ENCODE data around the gene PRODH2. TPM values are rescaled to one million over a fixed set of nuclear protein-coding genes. Genes with fewer than 3 reads are reported as not detected.
"Not testable (repeated sequence)": the region's sequence is repeated elsewhere in the genome, so short reads cannot be mapped to it uniquely, and the experiment has no call there.

Gene PRODH2
- total and polyA plus RNA-seq, 4 donors, result not detected

- ATAC-seq (ENCODE audit: low FRiP score) (no peak), DNase-seq (no peak)
- WGBS, 2 donors, result 53 to 55% methylated on average over 9 of the region's 9 CpGs
- H3K27me3 ChIP-seq (ENCODE audit: control insufficient read depth in 1 of 2, insufficient read depth in 2 of 2, low read length in 1 of 2), result no peaks in the 10 kb centered on the region
- H3K4me1 ChIP-seq (ENCODE audit: control insufficient read depth in 1 of 2, insufficient read depth in 2 of 2, low read length in 2 of 2), result no peaks in the 10 kb centered on the region
- H3K36me3 ChIP-seq (ENCODE audit: control insufficient read depth in 1 of 2, insufficient read depth in 2 of 2, low read length in 1 of 2), result no peaks in the 10 kb centered on the region
- H3K9me3 ChIP-seq (ENCODE audit: control insufficient read depth, low read length), result no peaks in the 10 kb centered on the region
- no peak overlapping the region for H3K27ac ChIP-seq (ENCODE audit: low read depth in 1 of 2, low read length in 2 of 2)
- intact Hi-C loops (cut with DNase I), result no loop called here
- H3K4me3 ChIP-seq (ENCODE audit: low read length in 2 of 2), result no peak overlapping the region
Measured at GRCh38 chr19:35773020-35773806, 39.4 kb downstream of the PRODH2 start.

DNA sequence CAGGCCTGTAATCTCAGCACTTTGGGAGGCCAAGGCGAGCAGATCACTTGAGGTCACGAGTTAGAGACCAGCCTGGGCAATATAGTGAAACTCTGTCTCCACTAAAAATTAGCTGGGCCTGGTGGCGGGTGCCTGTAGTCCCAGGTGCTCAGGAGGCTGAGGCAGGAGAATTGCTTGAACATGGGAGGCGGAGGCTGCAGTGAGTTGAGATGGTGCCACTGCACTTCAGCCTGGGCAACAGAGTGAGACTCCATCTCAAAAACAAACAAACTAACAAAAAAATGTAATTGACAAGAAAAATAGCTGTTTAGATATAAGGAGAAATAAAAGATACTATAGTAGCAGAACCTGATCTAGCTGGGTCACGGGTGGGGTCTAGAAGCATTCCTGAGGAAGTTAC, 40.3 kb downstream of the PRODH2 start:
- H3K4me1 ChIP-seq (ENCODE audit: control insufficient read depth in 1 of 2, insufficient read depth in 2 of 2, low read length in 2 of 2); ATAC-seq (ENCODE audit: low FRiP score); H3K27ac ChIP-seq (ENCODE audit: low read depth in 1 of 2, low read length in 2 of 2); H3K27me3 ChIP-seq (ENCODE audit: control insufficient read depth in 1 of 2, insufficient read depth in 2 of 2, low read length in 1 of 2); intact Hi-C loops (cut with DNase I); H3K36me3 ChIP-seq (ENCODE audit: control insufficient read depth in 1 of 2, insufficient read depth in 2 of 2, low read length in 1 of 2); DNase-seq; H3K9me3 ChIP-seq (ENCODE audit: control insufficient read depth, low read length); H3K4me3 ChIP-seq (ENCODE audit: low read length in 2 of 2): not testable (repeated sequence)
- WGBS, 2 donors, result 95 to 98% methylated on average over 5 of the region's 5 CpGs

DNA sequence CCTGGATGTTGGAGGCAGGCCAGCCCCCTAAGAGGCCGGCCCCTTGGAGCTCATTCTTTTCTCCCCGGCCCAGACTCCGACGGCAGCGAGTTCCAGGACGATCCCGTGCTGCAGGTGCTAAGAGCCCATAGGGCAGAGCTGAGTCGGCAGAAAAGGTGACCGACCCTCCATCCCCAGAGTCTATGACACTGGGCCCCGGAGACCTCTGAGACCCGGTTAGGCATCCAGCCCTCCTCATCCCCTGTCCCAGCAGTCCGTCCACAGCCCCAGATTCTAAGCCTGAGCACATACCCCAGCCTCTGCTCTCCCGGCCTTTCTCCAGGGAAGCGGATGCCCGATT, 44.6 kb downstream of the PRODH2 start:
- Histone ChIP-seq H3K4me1 (ENCODE audit: control insufficient read depth in 1 of 2, insufficient read depth in 2 of 2, low read length in 2 of 2) (no peaks in the 10 kb centered on the region), H3K4me3 (ENCODE audit: low read length in 2 of 2) (no peak overlapping the region), H3K27ac (ENCODE audit: low read depth in 1 of 2, low read length in 2 of 2) (no peak overlapping the region), H3K27me3 (ENCODE audit: control insufficient read depth in 1 of 2, insufficient read depth in 2 of 2, low read length in 1 of 2) (no peaks in the 10 kb centered on the region), H3K9me3 (ENCODE audit: control insufficient read depth, low read length) (no peaks in the 10 kb centered on the region), H3K36me3 (ENCODE audit: control insufficient read depth in 1 of 2, insufficient read depth in 2 of 2, low read length in 1 of 2) (no peaks in the 10 kb centered on the region)
- WGBS, 2 donors, result 59 to 72% methylated on average over 13 to 15 of the region's 15 CpGs
- no peak for ATAC-seq (ENCODE audit: low FRiP score)
- intact Hi-C loops (cut with DNase I), result no loop called here
- peak in 1 of 2 donors; percentile 64 for DNase-seq

- WGBS, 2 donors, result 67 to 69% methylated on average over 34 of the region's 34 CpGs
Measured at GRCh38 chr19:35767288-35768081, 45.2 kb downstream of the PRODH2 start.

DNA sequence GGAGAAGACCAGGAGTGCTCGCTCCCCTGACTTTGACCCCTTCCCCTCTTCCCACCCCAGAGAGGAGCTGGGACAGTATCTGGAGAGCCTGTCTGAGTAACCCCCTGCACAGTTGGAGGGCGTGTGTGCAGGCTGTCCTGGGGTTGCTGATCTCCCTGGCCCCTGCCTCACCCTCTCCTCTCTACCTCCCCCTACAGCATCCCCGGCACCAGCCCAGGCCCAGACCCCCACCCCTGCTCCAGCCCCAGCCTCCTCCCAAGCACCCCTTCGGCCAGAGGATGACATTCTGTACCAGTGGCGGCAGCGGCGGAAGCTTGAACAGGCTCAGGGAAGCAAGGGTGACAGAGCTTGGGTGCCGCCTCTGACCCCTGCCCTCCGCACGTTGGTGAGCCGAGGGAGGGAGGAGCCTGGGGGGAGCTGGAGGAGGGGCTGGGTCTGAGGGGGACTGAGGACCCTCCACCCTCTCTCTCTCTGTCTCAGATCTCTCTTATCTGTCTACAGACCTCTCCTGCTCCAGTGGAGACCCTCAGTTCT, 46.0 kb downstream of the PRODH2 start:
- no peaks in the 10 kb centered on the region for H3K36me3 ChIP-seq (ENCODE audit: control insufficient read depth in 1 of 2, insufficient read depth in 2 of 2, low read length in 1 of 2)
- H3K4me3 ChIP-seq (ENCODE audit: low read length in 2 of 2), result no peak overlapping the region
- no peaks in the 10 kb centered on the region for H3K27me3 ChIP-seq (ENCODE audit: control insufficient read depth in 1 of 2, insufficient read depth in 2 of 2, low read length in 1 of 2)
- no peaks in the 10 kb centered on the region for H3K4me1 ChIP-seq (ENCODE audit: control insufficient read depth in 1 of 2, insufficient read depth in 2 of 2, low read length in 2 of 2)
- DNase-seq (no peak), ATAC-seq (ENCODE audit: low FRiP score) (no peak)
- no peaks in the 10 kb centered on the region for H3K9me3 ChIP-seq (ENCODE audit: control insufficient read depth, low read length)
- H3K27ac ChIP-seq (ENCODE audit: low read depth in 1 of 2, low read length in 2 of 2), result no peak overlapping the region
- intact Hi-C loops (cut with DNase I), result no loop called here
- WGBS, 2 donors, result 82 to 86% methylated on average over 10 to 11 of the region's 11 CpGs

More at GRCh38 chr19:35767288-35768081, 45.2 kb downstream of the PRODH2 start:
- H3K4me3 ChIP-seq (ENCODE audit: low read length in 2 of 2), result no peak overlapping the region
- H3K9me3 ChIP-seq (ENCODE audit: control insufficient read depth, low read length), result no peaks in the 10 kb centered on the region
- ATAC-seq (ENCODE audit: low FRiP score), result peak; percentile 33
- intact Hi-C loops (cut with DNase I), result no loop called here
- H3K4me1 ChIP-seq (ENCODE audit: control insufficient read depth in 1 of 2, insufficient read depth in 2 of 2, low read length in 2 of 2), result no peaks in the 10 kb centered on the region
- no peaks in the 10 kb centered on the region for H3K27me3 ChIP-seq (ENCODE audit: control insufficient read depth in 1 of 2, insufficient read depth in 2 of 2, low read length in 1 of 2)
- no peaks in the 10 kb centered on the region for H3K36me3 ChIP-seq (ENCODE audit: control insufficient read depth in 1 of 2, insufficient read depth in 2 of 2, low read length in 1 of 2)
- H3K27ac ChIP-seq (ENCODE audit: low read depth in 1 of 2, low read length in 2 of 2), result no peak overlapping the region
- DNase-seq, result peak in 1 of 2 donors; percentile 74

DNA sequence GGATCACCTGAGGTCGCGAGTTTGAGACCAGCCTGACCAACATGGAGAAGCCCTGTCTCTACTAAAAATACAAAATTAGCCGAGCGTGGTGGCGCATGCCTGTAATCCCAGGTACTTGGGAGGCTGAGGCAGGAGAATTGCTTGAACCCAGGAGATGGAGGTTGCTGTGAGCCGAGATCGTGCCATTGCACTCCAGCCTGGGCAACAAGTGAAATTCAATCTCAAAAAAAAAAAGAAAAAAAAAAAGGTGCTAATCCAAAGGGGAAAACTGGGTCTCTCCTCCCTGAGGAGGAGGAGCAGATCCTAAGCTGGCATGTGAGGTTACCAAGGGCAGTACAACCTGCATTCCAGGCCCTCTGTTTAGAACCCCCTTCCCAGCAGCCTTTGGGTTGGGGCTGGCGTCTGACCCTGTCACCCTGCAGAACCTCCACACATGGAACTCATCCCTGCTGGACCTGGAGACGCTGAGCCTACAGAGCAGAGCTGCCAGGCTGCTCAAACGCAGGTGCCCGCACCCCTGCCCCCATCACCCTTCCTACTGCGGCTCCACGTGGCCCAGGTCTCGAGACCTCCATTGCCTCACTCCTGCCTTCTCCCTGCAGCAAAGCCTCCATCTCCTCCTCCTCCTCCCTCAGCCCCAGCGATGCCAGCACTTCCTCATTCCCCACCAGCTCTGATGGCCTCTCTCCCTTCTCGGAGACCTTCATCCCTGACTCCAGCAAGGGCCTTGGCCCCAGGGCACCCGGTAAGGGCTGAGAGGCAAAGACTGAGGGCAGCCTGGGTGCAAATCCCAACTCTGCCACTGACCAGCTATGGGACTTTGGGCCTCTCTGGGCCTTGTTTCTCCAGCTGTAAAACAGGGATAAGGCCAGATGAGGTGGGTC, 48.0 kb downstream of the PRODH2 start:
- ATAC-seq (ENCODE audit: low FRiP score) (no peak), DNase-seq (no peak)
- Histone ChIP-seq H3K27me3 (ENCODE audit: control insufficient read depth in 1 of 2, insufficient read depth in 2 of 2, low read length in 1 of 2) (no peaks in the 10 kb centered on the region), H3K4me1 (ENCODE audit: control insufficient read depth in 1 of 2, insufficient read depth in 2 of 2, low read length in 2 of 2) (no peaks in the 10 kb centered on the region), H3K9me3 (ENCODE audit: control insufficient read depth, low read length) (no peaks in the 10 kb centered on the region), H3K36me3 (ENCODE audit: control insufficient read depth in 1 of 2, insufficient read depth in 2 of 2, low read length in 1 of 2) (no peaks in the 10 kb centered on the region), H3K4me3 (ENCODE audit: low read length in 2 of 2) (no peak overlapping the region), H3K27ac (ENCODE audit: low read depth in 1 of 2, low read length in 2 of 2) (no peak overlapping the region)
- intact Hi-C loops (cut with DNase I), result no loop called here
- 92 to 94% methylated on average over 17 of the region's 17 CpGs for WGBS, 2 donors

DNA sequence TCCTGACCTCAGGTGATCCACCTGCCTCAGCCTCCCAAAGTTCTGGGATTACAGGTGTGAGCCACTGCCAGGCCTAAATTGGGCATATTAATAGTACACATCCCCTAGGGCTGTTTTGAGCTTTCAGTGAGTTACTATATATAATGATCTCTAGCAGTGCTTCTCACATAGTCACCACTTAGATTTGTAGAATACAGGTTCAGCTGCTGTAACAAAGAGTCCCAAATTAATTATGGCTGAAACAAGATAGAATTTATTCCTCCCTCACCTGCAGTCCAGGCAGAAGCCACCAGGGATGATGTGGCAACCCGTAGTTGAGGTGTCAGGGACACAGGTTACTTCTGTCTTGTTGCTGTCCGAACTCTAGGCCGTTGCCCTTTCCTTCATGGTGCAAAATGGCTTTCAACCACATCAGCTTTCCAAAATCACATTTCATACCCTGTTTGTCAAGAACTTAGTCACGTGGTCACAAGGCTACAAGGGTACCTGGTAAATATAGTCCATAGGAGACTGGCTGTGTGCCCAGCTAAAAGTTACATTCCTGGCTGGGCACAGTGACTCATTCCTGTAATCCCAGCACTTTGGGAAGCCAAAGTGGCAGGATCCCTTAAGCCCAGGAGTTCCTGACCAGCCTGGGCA, 51.8 kb downstream of the PRODH2 start:
- H3K4me3 ChIP-seq (ENCODE audit: low read length in 2 of 2), result no peak overlapping the region
- no peaks in the 10 kb centered on the region for H3K36me3 ChIP-seq (ENCODE audit: control insufficient read depth in 1 of 2, insufficient read depth in 2 of 2, low read length in 1 of 2)
- no peak for ATAC-seq (ENCODE audit: low FRiP score)
- H3K9me3 ChIP-seq (ENCODE audit: control insufficient read depth, low read length), result no peaks in the 10 kb centered on the region
- H3K4me1 ChIP-seq (ENCODE audit: control insufficient read depth in 1 of 2, insufficient read depth in 2 of 2, low read length in 2 of 2), result no peaks in the 10 kb centered on the region
- no peaks in the 10 kb centered on the region for H3K27me3 ChIP-seq (ENCODE audit: control insufficient read depth in 1 of 2, insufficient read depth in 2 of 2, low read length in 1 of 2)
- intact Hi-C loops (cut with DNase I), result no loop called here
- DNase-seq, result no peak
- WGBS, 2 donors, result 74 to 79% methylated on average over 4 of the region's 4 CpGs
- H3K27ac ChIP-seq (ENCODE audit: low read depth in 1 of 2, low read length in 2 of 2), result no peak overlapping the region

DNA sequence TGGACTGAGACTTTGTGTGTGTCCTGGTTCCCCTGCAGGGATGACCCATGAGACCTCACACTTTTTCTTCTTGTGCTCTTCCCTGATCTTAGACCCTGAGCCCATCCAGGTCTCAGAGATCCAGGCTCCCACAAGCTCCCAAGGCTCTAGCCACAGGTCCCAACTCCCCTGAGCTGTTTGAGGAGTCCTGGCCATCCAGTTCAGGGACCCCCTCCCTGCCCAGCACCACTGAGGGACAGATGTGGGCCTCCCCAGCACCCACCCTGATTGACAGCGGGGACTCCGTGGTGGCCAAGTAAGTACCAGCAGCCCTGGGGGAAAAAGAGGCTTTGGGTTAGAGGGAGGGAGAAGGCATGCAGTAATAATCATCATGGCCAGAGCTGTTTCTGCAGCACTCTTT, 52.9 kb downstream of the PRODH2 start:
- Histone ChIP-seq H3K9me3 (ENCODE audit: control insufficient read depth, low read length) (no peaks in the 10 kb centered on the region), H3K4me1 (ENCODE audit: control insufficient read depth in 1 of 2, insufficient read depth in 2 of 2, low read length in 2 of 2) (no peaks in the 10 kb centered on the region), H3K4me3 (ENCODE audit: low read length in 2 of 2) (no peak overlapping the region), H3K27me3 (ENCODE audit: control insufficient read depth in 1 of 2, insufficient read depth in 2 of 2, low read length in 1 of 2) (no peaks in the 10 kb centered on the region), H3K27ac (ENCODE audit: low read depth in 1 of 2, low read length in 2 of 2) (no peak overlapping the region), H3K36me3 (ENCODE audit: control insufficient read depth in 1 of 2, insufficient read depth in 2 of 2, low read length in 1 of 2) (no peaks in the 10 kb centered on the region)
- ATAC-seq (ENCODE audit: low FRiP score), result no peak
- peak in 1 of 2 donors; percentile 73 for DNase-seq
- intact Hi-C loops (cut with DNase I), result no loop called here
- 85 to 93% methylated on average over 2 of the region's 2 CpGs for WGBS, 2 donors

Measured in aorta (tissue), 5 donors.